Activated naive CD8-positive, alpha-beta T cell treated with anti-CD3 and anti-CD28 coated beads for 36 hours (primary cell): ENCODE data around the gene THAP5. TPM values are rescaled to one million over a fixed set of nuclear protein-coding genes. Genes with fewer than 3 reads are reported as not detected.

Experiments
- DNase-seq: peaks from one replicate; pipeline ENCODE4 v3.0.0; 2021
- H3K27ac Mint-ChIP-seq: one replicate; pipeline ENCODE4 v1.8.0; 2022; ENCODE audit warnings: mild to moderate bottlenecking, moderate library complexity, mixed read lengths
- H3K27me3 Mint-ChIP-seq: one replicate; pipeline ENCODE4 v1.8.0; 2022; ENCODE audit warnings: mild to moderate bottlenecking, mixed read lengths
- H3K36me3 Mint-ChIP-seq: one replicate; pipeline ENCODE4 v1.8.0; 2021; ENCODE audit warnings: mild to moderate bottlenecking, mixed read lengths
- H3K4me1 Mint-ChIP-seq: one replicate; pipeline ENCODE4 v1.8.0; 2021; ENCODE audit warnings: mixed read lengths
- H3K4me3 Mint-ChIP-seq: one replicate; pipeline ENCODE4 v1.8.0; 2022; ENCODE audit warnings: mild to moderate bottlenecking, moderate library complexity, mixed read lengths
- H3K9me3 Mint-ChIP-seq: one replicate; pipeline ENCODE4 v1.8.0; 2022; ENCODE audit warnings: mixed read lengths
- total RNA-seq, 2 experiments: library from RNA; stranded (reverse); gene quantifications; one replicate each; pipeline ENCODE4 v1.2.3, GENCODE V29; 2021

THAP5 gene
- 10 to 100 TPM; 34.9 to 37.0 TPM for total RNA-seq

GRCh38 chr7:108569381-108570145 is at the start of gene THAP5, which contains the start of gene DNAJB9:
Gene THAP5 (minus strand): TSS chr7:108569706. CDS start chr7:108569569, 137 bp downstream.
Gene DNAJB9 (plus strand): TSS chr7:108569874. CDS start chr7:108571727, 1,853 bp downstream.
- peak; percentile 99 for DNase-seq
- H3K9me3 Mint-ChIP-seq: no peaks in the 10 kb centered on the region
- peak within 1 kb of the TSS; percentile 99 for H3K27ac Mint-ChIP-seq
- H3K4me3 Mint-ChIP-seq: peak within 1 kb of the TSS; percentile 98
- H3K36me3 Mint-ChIP-seq: peaks cover 41% of the 10 kb centered on the region
- no peaks in the 10 kb centered on the region for H3K27me3 Mint-ChIP-seq
- peaks cover 40% of the 10 kb centered on the region for H3K4me1 Mint-ChIP-seq

- no peaks in the 10 kb centered on the region for H3K9me3 Mint-ChIP-seq
These were observed 48.5 kb upstream of the THAP5 start for GRCh38 chr7:108618056-108618455.

GRCh38 chr7:108614896-108615295 is 45.4 kb upstream of the THAP5 start:
- Mint-ChIP-seq H3K4me1 (peaks cover 1% of the 10 kb centered on the region), H3K36me3 (no peaks in the 10 kb centered on the region), H3K9me3 (no peaks in the 10 kb centered on the region), H3K4me3 (no peak overlapping the region), H3K27me3 (peaks cover 3% of the 10 kb centered on the region), H3K27ac (no peak overlapping the region)
- no peak for DNase-seq

More at GRCh38 chr7:108618056-108618455, 48.5 kb upstream of the THAP5 start:
- Mint-ChIP-seq H3K36me3 (no peaks in the 10 kb centered on the region), H3K4me1 (no peaks in the 10 kb centered on the region), H3K4me3 (no peak overlapping the region), H3K27me3 (peaks cover 4% of the 10 kb centered on the region), H3K27ac (no peak overlapping the region)
- no peak for DNase-seq

- Mint-ChIP-seq H3K9me3 (no peaks in the 10 kb centered on the region), H3K27ac (no peak overlapping the region)
These were observed 44.5 kb upstream of the THAP5 start for GRCh38 chr7:108613949-108614381.

GRCh38 chr7:108613147-108613948 is 43.8 kb upstream of the THAP5 start:
- no peak for DNase-seq
- no peak overlapping the region for H3K4me3 Mint-ChIP-seq
- H3K4me1 Mint-ChIP-seq: peaks cover 1% of the 10 kb centered on the region
- no peaks in the 10 kb centered on the region for H3K36me3 Mint-ChIP-seq
- H3K9me3 Mint-ChIP-seq: no peaks in the 10 kb centered on the region
- peaks cover 3% of the 10 kb centered on the region for H3K27me3 Mint-ChIP-seq
- H3K27ac Mint-ChIP-seq: no peak overlapping the region

More at GRCh38 chr7:108613949-108614381, 44.5 kb upstream of the THAP5 start:
- Mint-ChIP-seq H3K4me1 (peaks cover 1% of the 10 kb centered on the region), H3K36me3 (no peaks in the 10 kb centered on the region), H3K4me3 (no peak overlapping the region), H3K27me3 (peaks cover 3% of the 10 kb centered on the region)
- no peak for DNase-seq

- H3K4me3 Mint-ChIP-seq: no peak overlapping the region
- H3K4me1 Mint-ChIP-seq: peaks cover 2% of the 10 kb centered on the region
- H3K36me3 Mint-ChIP-seq: no peaks in the 10 kb centered on the region
- peaks cover 3% of the 10 kb centered on the region for H3K27me3 Mint-ChIP-seq
- H3K27ac Mint-ChIP-seq: no peak overlapping the region
- no peaks in the 10 kb centered on the region for H3K9me3 Mint-ChIP-seq
- no peak for DNase-seq
These were observed 41.8 kb upstream of the THAP5 start for GRCh38 chr7:108611268-108611667.

GRCh38 chr7:108609643-108610042 is 40.1 kb upstream of the THAP5 start:
- Mint-ChIP-seq H3K27ac (no peak overlapping the region), H3K27me3 (peaks cover 3% of the 10 kb centered on the region), H3K4me1 (peaks cover 8% of the 10 kb centered on the region), H3K4me3 (no peak overlapping the region), H3K9me3 (no peaks in the 10 kb centered on the region), H3K36me3 (no peaks in the 10 kb centered on the region)
- no peak for DNase-seq

- Mint-ChIP-seq H3K36me3 (no peaks in the 10 kb centered on the region), H3K27ac (peak overlapping the region; percentile 52)
- no peak for DNase-seq
These were observed 36.2 kb upstream of the THAP5 start for GRCh38 chr7:108605559-108606201.

GRCh38 chr7:108604307-108605077 is 35.0 kb upstream of the THAP5 start:
- Mint-ChIP-seq H3K9me3 (no peaks in the 10 kb centered on the region), H3K4me1 (peaks cover 6% of the 10 kb centered on the region), H3K36me3 (no peaks in the 10 kb centered on the region), H3K27ac (no peak overlapping the region), H3K4me3 (no peak overlapping the region), H3K27me3 (peaks cover 10% of the 10 kb centered on the region)
- DNase-seq: no peak

More at GRCh38 chr7:108605559-108606201, 36.2 kb upstream of the THAP5 start:
- Mint-ChIP-seq H3K27me3 (peaks cover 3% of the 10 kb centered on the region), H3K4me3 (no peak overlapping the region), H3K9me3 (no peaks in the 10 kb centered on the region), H3K4me1 (peaks cover 6% of the 10 kb centered on the region)

GRCh38 chr7:108603656-108604306 is 34.3 kb upstream of the THAP5 start:
- DNase-seq: no peak
- no peaks in the 10 kb centered on the region for H3K36me3 Mint-ChIP-seq
- no peaks in the 10 kb centered on the region for H3K9me3 Mint-ChIP-seq
- H3K27ac Mint-ChIP-seq: no peak overlapping the region
- peaks cover 10% of the 10 kb centered on the region for H3K27me3 Mint-ChIP-seq
- H3K4me1 Mint-ChIP-seq: peaks cover 6% of the 10 kb centered on the region
- no peak overlapping the region for H3K4me3 Mint-ChIP-seq

GRCh38 chr7:108600399-108600798 is 30.9 kb upstream of the THAP5 start:
- H3K4me1 Mint-ChIP-seq: peaks cover under 1% of the 10 kb centered on the region
- H3K36me3 Mint-ChIP-seq: no peaks in the 10 kb centered on the region
- H3K9me3 Mint-ChIP-seq: no peaks in the 10 kb centered on the region
- H3K27ac Mint-ChIP-seq: no peak overlapping the region
- H3K27me3 Mint-ChIP-seq: peaks cover 10% of the 10 kb centered on the region
- no peak for DNase-seq
- H3K4me3 Mint-ChIP-seq: no peak overlapping the region

- no peaks in the 10 kb centered on the region for H3K9me3 Mint-ChIP-seq
- no peak overlapping the region for H3K27ac Mint-ChIP-seq
- no peaks in the 10 kb centered on the region for H3K4me1 Mint-ChIP-seq
These were observed 29.5 kb upstream of the THAP5 start for GRCh38 chr7:108598914-108599580.

GRCh38 chr7:108598153-108598552 is 28.6 kb upstream of the THAP5 start:
- Mint-ChIP-seq H3K4me3 (no peak overlapping the region), H3K9me3 (no peaks in the 10 kb centered on the region), H3K36me3 (no peaks in the 10 kb centered on the region), H3K4me1 (no peaks in the 10 kb centered on the region), H3K27ac (no peak overlapping the region), H3K27me3 (peaks cover 10% of the 10 kb centered on the region)
- DNase-seq: no peak

More at GRCh38 chr7:108598914-108599580, 29.5 kb upstream of the THAP5 start:
- peaks cover 10% of the 10 kb centered on the region for H3K27me3 Mint-ChIP-seq
- no peaks in the 10 kb centered on the region for H3K36me3 Mint-ChIP-seq
- H3K4me3 Mint-ChIP-seq: no peak overlapping the region
- DNase-seq: no peak
